Body of pancreas (tissue), 4 donors: ENCODE measurements around the gene TIMELESS. TPM values are rescaled to one million over a fixed set of nuclear protein-coding genes. Genes with fewer than 3 reads are reported as not detected.

Experiments
- ATAC-seq: fragments of 150-250 bp; one replicate; pipeline ENCODE4 v1.9.1; 2016
- DNase-seq, 4 donors: peaks; one replicate each; pipeline ENCODE4 v3.0.0-alpha.2; 2019
- H3K27ac ChIP-seq, 4 donors: fragments of 200-600 bp; sonication (generic); 1 replicate in 3 of 4; 2 replicates in 1 of 4; pipeline versions ENCODE4 v1.5.1 to v1.6.1; 2016 to 2019; ENCODE audit warnings: mild to moderate bottlenecking in 1 of 4, mixed read lengths in 1 of 4, moderate library complexity in 1 of 4
- H3K27me3 ChIP-seq, 2 donors: fragments of 200-600 bp; sonication (generic); one replicate each; pipeline ENCODE4 v1.6.0; 2016; ENCODE audit warnings: mild to moderate bottlenecking in 1 of 2
- H3K36me3 ChIP-seq, 2 donors: fragments of 200-600 bp; sonication (generic); replicated peaks in 1 of 2; 2 replicates each; pipeline ENCODE4 v1.5.1; 2016; ENCODE audit warnings: low read depth in 2 of 2; ENCODE audit not compliant: insufficient read depth in 1 of 2
- H3K4me1 ChIP-seq: fragments of 200-600 bp; sonication (generic); one replicate; pipeline ENCODE4 v1.6.0; 2016
- H3K4me3 ChIP-seq, 2 donors: fragments of 200-600 bp; sonication (generic); 1 replicate in 1 of 2; 2 replicates in 1 of 2; pipeline ENCODE4 v1.5.1; 2016 to 2019
- H3K9me3 ChIP-seq, 3 donors: fragments of 200-600 bp; sonication (generic); 1 replicate in 2 of 3; 2 replicates in 1 of 3; pipeline ENCODE4 v1.5.1; 2016
- CTCF ChIP-seq, 7 experiments: fragments of 450-650 bp in 4 of 7; fragments of 200-600 bp in 3 of 7; sonication (generic) in 3 of 7; IDR thresholded peaks; one replicate each; pipeline ENCODE4 v1.5.1; 2016 to 2019; ENCODE audit warnings: antibody characterized with exemption in 7 of 7
- POLR2A ChIP-seq, 3 donors: fragments of 450-650 bp; IDR thresholded peaks; one replicate each; pipeline ENCODE4 v1.6.1; 2016; ENCODE audit warnings: antibody characterized with exemption in 3 of 3, mild to moderate bottlenecking in 2 of 3
- WGBS, 2 donors: methylation state at CpG; one replicate each; pipeline ENCODE4 v1.1.5; 2017; 5-methylcytosine and 5-hydroxymethylcytosine counted together
- intact Hi-C: fragments of 100-400 bp; cut with DNase I; formaldehyde crosslinking; loops from one replicate; pipeline ENCODE4 v1.15.1; 2023
- total RNA-seq, 2 donors: library from RNA; depleted of rRNA; stranded (reverse); fragments of >200 nt; gene quantifications; one replicate each; pipeline ENCODE4 v1.1.0, GENCODE V29; 2016

TIMELESS gene
- total RNA-seq, 2 donors from 2014 or later = 4.7 to 6.9 TPM

- ATAC-seq = no peak
- intact Hi-C loops = no loop called here
- Histone ChIP-seq H3K27ac (no peak overlapping the region), H3K36me3 (no peaks in the 10 kb centered on the region), H3K27me3 (no peaks in the 10 kb centered on the region), H3K9me3 (no peaks in the 10 kb centered on the region), H3K4me3 (no peak overlapping the region), H3K4me1 (peaks cover 25% of the 10 kb centered on the region)
- WGBS, 2 donors = 82 to 85% methylated on average over 1 of the region's 1 CpG
- TF ChIP-seq CTCF (IDR thresholded peaks at IDR 0.05) (no peak), POLR2A (IDR thresholded peaks at IDR 0.05) (no peak)
- DNase-seq = no peak
Measured at GRCh38 chr12:56484566-56484965, 35.3 kb upstream of the TIMELESS start.

- H3K27ac ChIP-seq = peak overlapping the region in 1 of 4 donors; percentile 8
- DNase-seq = no peak
- 96 to 97% methylated on average over 7 of the region's 7 CpGs for WGBS, 2 donors
- TF ChIP-seq CTCF (IDR thresholded peaks at IDR 0.05) = no peak
- no peak for TF ChIP-seq POLR2A (IDR thresholded peaks at IDR 0.05)
- H3K4me3 ChIP-seq = no peak overlapping the region
- no peaks in the 10 kb centered on the region for H3K36me3 ChIP-seq
- H3K9me3 ChIP-seq = no peaks in the 10 kb centered on the region
- ATAC-seq = no peak
- H3K4me1 ChIP-seq = peaks cover 39% of the 10 kb centered on the region
- no peaks in the 10 kb centered on the region for H3K27me3 ChIP-seq
- intact Hi-C loops = no loop called here
Measured at GRCh38 chr12:56479625-56480024, 30.4 kb upstream of the TIMELESS start.

- Histone ChIP-seq H3K4me1 (peaks cover 43% of the 10 kb centered on the region), H3K27ac (peak overlapping the region; percentile 89 to 92 (median 92)), H3K27me3 (no peaks in the 10 kb centered on the region), H3K9me3 (no peaks in the 10 kb centered on the region), H3K36me3 (no peaks in the 10 kb centered on the region), H3K4me3 (no peak overlapping the region)
- 70 to 74% methylated on average over 5 to 6 of the region's 6 CpGs for WGBS, 2 donors
- DNase-seq = peak in 3 of 4 donors; percentile 21 to 47 (median 34)
- ATAC-seq = no peak
- intact Hi-C loops = no loop called here
- TF ChIP-seq POLR2A (IDR thresholded peaks at IDR 0.05) (no peak), CTCF (IDR thresholded peaks at IDR 0.05) (no peak)
Measured at GRCh38 chr12:56477521-56478225, 28.4 kb upstream of the TIMELESS start.

- TF ChIP-seq CTCF (IDR thresholded peaks at IDR 0.05) (peak in 3 of 7 experiments; percentile 29 to 35 (median 34)), POLR2A (IDR thresholded peaks at IDR 0.05) (peak; percentile 37 to 65 (median 58))
- Histone ChIP-seq H3K27ac (peak overlapping the region; percentile 90 to 92 (median 92)), H3K9me3 (no peaks in the 10 kb centered on the region), H3K36me3 (no peaks in the 10 kb centered on the region), H3K4me3 (no peak overlapping the region), H3K27me3 (no peaks in the 10 kb centered on the region), H3K4me1 (peaks cover 44% of the 10 kb centered on the region)
- peak; percentile 93 to 98 (median 96) for DNase-seq
- peak; percentile 98 for ATAC-seq
- intact Hi-C loops = no loop called here
- WGBS, 2 donors = 30% methylated on average over 1 of the region's 1 CpG; no CpG with 5 or more reads in 1 of the 2 donors
Measured at GRCh38 chr12:56476972-56477432, 27.8 kb upstream of the TIMELESS start.

- no peak for TF ChIP-seq CTCF (IDR thresholded peaks at IDR 0.05)
- TF ChIP-seq POLR2A (IDR thresholded peaks at IDR 0.05) = no peak
- H3K4me3 ChIP-seq = no peak overlapping the region
- 91 to 96% methylated on average over 6 of the region's 6 CpGs for WGBS, 2 donors
- intact Hi-C loops = no loop called here
- H3K4me1 ChIP-seq = peaks cover 53% of the 10 kb centered on the region
- no peaks in the 10 kb centered on the region for H3K9me3 ChIP-seq
- no peaks in the 10 kb centered on the region for H3K36me3 ChIP-seq
- H3K27me3 ChIP-seq = no peaks in the 10 kb centered on the region
- DNase-seq (no peak), ATAC-seq (no peak)
- peak overlapping the region; percentile 90 to 92 (median 92) for H3K27ac ChIP-seq
Measured at GRCh38 chr12:56476143-56476542, 26.9 kb upstream of the TIMELESS start.
